Esophagus squamous epithelium (tissue), 4 donors: Measurements from ENCODE around the gene NISCH.

Experiments used
- CTCF ChIP-seq, 6 experiments: fragments of 450-650 bp in 4 of 6; fragments of 200-600 bp in 2 of 6; sonication (generic) in 2 of 6; IDR thresholded peaks; one replicate each; pipeline ENCODE4 v1.5.1; 2016 to 2019; ENCODE audit warnings: antibody characterized with exemption in 6 of 6, mild to moderate bottlenecking in 4 of 6, moderate library complexity in 4 of 6
- POLR2A ChIP-seq, 4 donors: fragments of 450-650 bp; IDR thresholded peaks; one replicate each; pipeline ENCODE4 v1.6.1; 2017; ENCODE audit warnings: antibody characterized with exemption in 4 of 4, mild to moderate bottlenecking in 4 of 4, moderate library complexity in 3 of 4

GRCh38 chr3:52503788-52504424 lies 48.5 kb downstream of the NISCH start:
- TF ChIP-seq CTCF (IDR thresholded peaks at IDR 0.05) (no peak), POLR2A (IDR thresholded peaks at IDR 0.05) (no peak)
